CD14-positive monocyte (primary cell): ENCODE results near the gene TGDS. TPM values are rescaled to one million over a fixed set of nuclear protein-coding genes. Genes with fewer than 3 reads are reported as not detected.

ENCODE experiments used
- DNase-seq, 3 donors: peaks; one replicate each; pipeline ENCODE4 v3.0.0-alpha.2; 2011 to 2022
- H2AFZ ChIP-seq: 2 replicates; pipeline ENCODE4 v1.6.0; 2012; ENCODE audit warnings: mild to moderate bottlenecking, low read depth, low read length, inconsistent platforms; ENCODE audit not compliant: insufficient read depth, poor library complexity, severe bottlenecking
- H3K27ac ChIP-seq, 2 donors: 1 replicate in 1 of 2; 2 replicates in 1 of 2; pipeline ENCODE4 v1.5.1; 2012 to 2013; ENCODE audit warnings: low read length in 2 of 2, control low read depth in 1 of 2, inconsistent platforms in 1 of 2, low read depth in 1 of 2, mild to moderate bottlenecking in 1 of 2
- H3K27me3 ChIP-seq, 2 donors: one replicate each; pipeline versions ENCODE4 v1.6.0 to v1.6.1; 2011 to 2013; ENCODE audit warnings: low read length in 2 of 2; ENCODE audit not compliant: control insufficient read depth in 2 of 2, insufficient read depth in 2 of 2
- H3K36me3 ChIP-seq, 2 donors: replicated peaks in 1 of 2; 1 replicate in 1 of 2; 2 replicates in 1 of 2; pipeline versions ENCODE4 v1.5.1 to v1.6.1; 2012 to 2013; ENCODE audit warnings: low read length in 2 of 2, control low read depth in 1 of 2, inconsistent platforms in 1 of 2, mild to moderate bottlenecking in 1 of 2; ENCODE audit not compliant: insufficient read depth in 2 of 2, control insufficient read depth in 1 of 2
- H3K4me1 ChIP-seq, 2 donors: 1 replicate in 1 of 2; 2 replicates in 1 of 2; pipeline versions ENCODE4 v1.5.1 to v1.6.1; 2012 to 2013; ENCODE audit warnings: low read length in 2 of 2, control low read depth in 1 of 2, inconsistent platforms in 1 of 2, mild to moderate bottlenecking in 1 of 2, moderate library complexity in 1 of 2; ENCODE audit not compliant: insufficient read depth in 2 of 2, control insufficient read depth in 1 of 2
- H3K4me2 ChIP-seq: replicated peaks from 2 replicates; pipeline ENCODE3; 2012; ENCODE audit warnings: low read length, moderate library complexity, mild to moderate bottlenecking; ENCODE audit not compliant: poor library complexity, severe bottlenecking; ENCODE audit errors: extremely low read depth
- H3K4me3 ChIP-seq, 3 experiments: fragments of 200-600 bp in 1 of 3; sonication (generic) in 1 of 3; replicated peaks in 1 of 3; 1 replicate in 2 of 3; 2 replicates in 1 of 3; pipeline ENCODE4 v1.5.1; 2011 to 2013; ENCODE audit warnings: low read length in 3 of 3, mild to moderate bottlenecking in 3 of 3, control low read depth in 2 of 3, low read depth in 2 of 3, inconsistent platforms in 1 of 3, moderate library complexity in 1 of 3
- H3K79me2 ChIP-seq: 2 replicates; pipeline ENCODE4 v1.6.0; 2012; ENCODE audit warnings: mild to moderate bottlenecking, control low read depth, inconsistent platforms, low read length, moderate library complexity; ENCODE audit not compliant: insufficient read depth
- H3K9ac ChIP-seq: 2 replicates; pipeline ENCODE4 v1.6.0; 2017; ENCODE audit warnings: low read length, mild to moderate bottlenecking; ENCODE audit not compliant: insufficient read depth, poor library complexity, severe bottlenecking
- H3K9me3 ChIP-seq, 2 donors: replicated peaks in 1 of 2; 1 replicate in 1 of 2; 2 replicates in 1 of 2; pipeline versions ENCODE4 v1.5.1 to v1.6.1; 2012 to 2013; ENCODE audit warnings: low read length in 2 of 2, control low read depth in 1 of 2; ENCODE audit not compliant: control insufficient read depth in 1 of 2, insufficient read depth in 1 of 2
- H4K20me1 ChIP-seq: 2 replicates; pipeline ENCODE4 v1.6.0; 2012; ENCODE audit warnings: mild to moderate bottlenecking, low read length, control low read depth, moderate library complexity; ENCODE audit not compliant: insufficient read depth
- H3K27ac Mint-ChIP-seq, 7 donors: one replicate each; pipeline ENCODE4 v1.8.0; 2020; ENCODE audit warnings: mild to moderate bottlenecking in 7 of 7, mixed read lengths in 7 of 7, moderate library complexity in 6 of 7, inconsistent platforms in 2 of 7
- H3K27me3 Mint-ChIP-seq, 3 donors: one replicate each; pipeline ENCODE4 v1.8.0; 2021 to 2022; ENCODE audit warnings: low read depth in 3 of 3, mild to moderate bottlenecking in 3 of 3, mixed read lengths in 3 of 3, moderate library complexity in 3 of 3, inconsistent platforms in 1 of 3
- H3K36me3 Mint-ChIP-seq, 2 donors: one replicate each; pipeline ENCODE4 v1.8.0; 2020; ENCODE audit warnings: mixed read lengths in 2 of 2, inconsistent platforms in 1 of 2, mild to moderate bottlenecking in 1 of 2
- H3K4me1 Mint-ChIP-seq: one replicate; pipeline ENCODE4 v1.8.0; 2020; ENCODE audit warnings: mild to moderate bottlenecking, mixed read lengths
- H3K4me3 Mint-ChIP-seq, 2 donors: one replicate each; pipeline ENCODE4 v1.8.0; 2020; ENCODE audit warnings: mild to moderate bottlenecking in 2 of 2, mixed read lengths in 2 of 2, moderate library complexity in 1 of 2
- H3K9me3 Mint-ChIP-seq, 7 donors: one replicate each; pipeline ENCODE4 v1.8.0; 2020 to 2022; ENCODE audit warnings: mixed read lengths in 7 of 7, mild to moderate bottlenecking in 6 of 7, moderate library complexity in 6 of 7, inconsistent platforms in 2 of 7
- WGBS: methylation state at CpG from one replicate; pipeline ENCODE4 v1.1.5; 2013; ENCODE audit warnings: missing lambda C conversion rate; ENCODE audit not compliant: insufficient coverage; 5-methylcytosine and 5-hydroxymethylcytosine counted together
- intact Hi-C, 2 donors: fragments of 100-400 bp; cut with micrococcal nuclease; formaldehyde crosslinking; loops; one replicate each; pipeline versions ENCODE4 v1.15.0 to v1.15.1; 2023
- polyA plus RNA-seq, 3 donors: library from polyadenylated mRNA; depleted of rRNA in 1 of 3; unstranded in 2 of 3; stranded (reverse) in 1 of 3; fragments of 300-500 nt in 2 of 3; fragments of >200 nt in 1 of 3; fragmentation: Illumina TruSeq in 2 of 3; gene quantifications; 1 replicate in 2 of 3; 2 replicates in 1 of 3; pipeline ENCODE4 v1.2.3, GENCODE V29; 2012 to 2021
- TF ChIP-seq, protein P1 (sequence below): fragments of 200-600 bp; IDR thresholded peaks from one replicate; pipeline ENCODE4 v1.8.0; 2022; ENCODE audit warnings: antibody characterized with exemption, mild to moderate bottlenecking

The TGDS gene
- polyA plus RNA-seq, 3 donors = 5.2 to 6.8 (median 5.6) TPM

- no peaks in the 10 kb centered on the region for H3K4me1 Mint-ChIP-seq
- Histone ChIP-seq H3K4me3 (no peak overlapping the region), H3K27me3 (no peaks in the 10 kb centered on the region), H2AFZ (no peak overlapping the region), H3K4me1 (no peaks in the 10 kb centered on the region), H4K20me1 (no peaks in the 10 kb centered on the region), H3K4me2 (no peak overlapping the region), H3K9ac (no peak overlapping the region), H3K79me2 (no peaks in the 10 kb centered on the region), H3K27ac (no peak overlapping the region), H3K9me3 (no peaks in the 10 kb centered on the region), H3K36me3 (peaks cover 30 to 49% of the 10 kb centered on the region in 2 donors)
- no peaks in the 10 kb centered on the region for H3K27me3 Mint-ChIP-seq
- no peaks in the 10 kb centered on the region for H3K9me3 Mint-ChIP-seq
- no CpG with 5 or more reads among the region's 1 CpG for WGBS
- no peak overlapping the region for H3K4me3 Mint-ChIP-seq
- H3K36me3 Mint-ChIP-seq = peaks cover 36 to 45% of the 10 kb centered on the region in 2 donors
- intact Hi-C loops = no loop called here
- TF ChIP-seq, protein P1, sequence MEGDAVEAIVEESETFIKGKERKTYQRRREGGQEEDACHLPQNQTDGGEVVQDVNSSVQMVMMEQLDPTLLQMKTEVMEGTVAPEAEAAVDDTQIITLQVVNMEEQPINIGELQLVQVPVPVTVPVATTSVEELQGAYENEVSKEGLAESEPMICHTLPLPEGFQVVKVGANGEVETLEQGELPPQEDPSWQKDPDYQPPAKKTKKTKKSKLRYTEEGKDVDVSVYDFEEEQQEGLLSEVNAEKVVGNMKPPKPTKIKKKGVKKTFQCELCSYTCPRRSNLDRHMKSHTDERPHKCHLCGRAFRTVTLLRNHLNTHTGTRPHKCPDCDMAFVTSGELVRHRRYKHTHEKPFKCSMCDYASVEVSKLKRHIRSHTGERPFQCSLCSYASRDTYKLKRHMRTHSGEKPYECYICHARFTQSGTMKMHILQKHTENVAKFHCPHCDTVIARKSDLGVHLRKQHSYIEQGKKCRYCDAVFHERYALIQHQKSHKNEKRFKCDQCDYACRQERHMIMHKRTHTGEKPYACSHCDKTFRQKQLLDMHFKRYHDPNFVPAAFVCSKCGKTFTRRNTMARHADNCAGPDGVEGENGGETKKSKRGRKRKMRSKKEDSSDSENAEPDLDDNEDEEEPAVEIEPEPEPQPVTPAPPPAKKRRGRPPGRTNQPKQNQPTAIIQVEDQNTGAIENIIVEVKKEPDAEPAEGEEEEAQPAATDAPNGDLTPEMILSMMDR = no peak
- no peak for DNase-seq
- no peak overlapping the region for H3K27ac Mint-ChIP-seq
Measured at GRCh38 chr13:94568443-94568842, 27.5 kb downstream of the TGDS start.

DNA sequence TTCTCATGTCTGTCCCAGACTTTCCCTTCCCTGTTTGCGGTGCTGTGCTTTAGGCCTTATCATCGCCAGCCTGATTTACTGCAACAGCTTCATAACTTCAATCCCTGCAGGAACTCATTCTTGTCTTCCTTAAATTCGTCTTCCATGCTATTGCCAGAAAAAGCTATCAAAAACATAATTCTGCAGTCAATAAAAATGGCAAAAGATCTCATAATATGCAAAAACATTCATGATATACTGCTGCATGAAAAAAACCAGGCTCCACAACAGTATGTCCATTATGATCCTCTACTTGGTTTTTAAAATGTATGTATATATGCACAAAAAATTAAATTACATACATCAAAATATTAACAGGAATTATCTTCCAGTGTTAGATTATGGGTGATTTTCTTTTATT lies 28.4 kb downstream of the TGDS start:
- H3K36me3 ChIP-seq = peaks cover 22 to 40% of the 10 kb centered on the region in 2 donors
- WGBS = 92% methylated on average over 3 of the region's 3 CpGs
- H3K9ac ChIP-seq = no peak overlapping the region
- TF ChIP-seq, protein P1 = no peak
- no peak overlapping the region for H3K4me3 ChIP-seq
- no peaks in the 10 kb centered on the region for H3K27me3 Mint-ChIP-seq
- H3K36me3 Mint-ChIP-seq = peaks cover 31 to 41% of the 10 kb centered on the region in 2 donors
- no peaks in the 10 kb centered on the region for H3K4me1 ChIP-seq
- no peak for DNase-seq
- no peaks in the 10 kb centered on the region for H3K4me1 Mint-ChIP-seq
- H2AFZ ChIP-seq = no peak overlapping the region
- no peaks in the 10 kb centered on the region for H3K79me2 ChIP-seq
- intact Hi-C loops = no loop called here
- no peaks in the 10 kb centered on the region for H4K20me1 ChIP-seq
- no peaks in the 10 kb centered on the region for H3K9me3 Mint-ChIP-seq
- H3K27ac ChIP-seq = no peak overlapping the region
- no peak overlapping the region for H3K4me2 ChIP-seq
- no peak overlapping the region for H3K4me3 Mint-ChIP-seq
- no peaks in the 10 kb centered on the region for H3K27me3 ChIP-seq
- no peak overlapping the region for H3K27ac Mint-ChIP-seq
- H3K9me3 ChIP-seq = no peaks in the 10 kb centered on the region
